GF-D8 (cell line): ENCODE measurements around the gene GHITM.
"Not testable (repeated sequence)": the region's sequence is repeated elsewhere in the genome, so short reads cannot be mapped to it uniquely, and the experiment has no call there.

Experiments
- DNase-seq: peaks from one replicate; lab custom pipeline; 2025; lab: John Stamatoyannopoulos, UW

GHITM gene

DNA sequence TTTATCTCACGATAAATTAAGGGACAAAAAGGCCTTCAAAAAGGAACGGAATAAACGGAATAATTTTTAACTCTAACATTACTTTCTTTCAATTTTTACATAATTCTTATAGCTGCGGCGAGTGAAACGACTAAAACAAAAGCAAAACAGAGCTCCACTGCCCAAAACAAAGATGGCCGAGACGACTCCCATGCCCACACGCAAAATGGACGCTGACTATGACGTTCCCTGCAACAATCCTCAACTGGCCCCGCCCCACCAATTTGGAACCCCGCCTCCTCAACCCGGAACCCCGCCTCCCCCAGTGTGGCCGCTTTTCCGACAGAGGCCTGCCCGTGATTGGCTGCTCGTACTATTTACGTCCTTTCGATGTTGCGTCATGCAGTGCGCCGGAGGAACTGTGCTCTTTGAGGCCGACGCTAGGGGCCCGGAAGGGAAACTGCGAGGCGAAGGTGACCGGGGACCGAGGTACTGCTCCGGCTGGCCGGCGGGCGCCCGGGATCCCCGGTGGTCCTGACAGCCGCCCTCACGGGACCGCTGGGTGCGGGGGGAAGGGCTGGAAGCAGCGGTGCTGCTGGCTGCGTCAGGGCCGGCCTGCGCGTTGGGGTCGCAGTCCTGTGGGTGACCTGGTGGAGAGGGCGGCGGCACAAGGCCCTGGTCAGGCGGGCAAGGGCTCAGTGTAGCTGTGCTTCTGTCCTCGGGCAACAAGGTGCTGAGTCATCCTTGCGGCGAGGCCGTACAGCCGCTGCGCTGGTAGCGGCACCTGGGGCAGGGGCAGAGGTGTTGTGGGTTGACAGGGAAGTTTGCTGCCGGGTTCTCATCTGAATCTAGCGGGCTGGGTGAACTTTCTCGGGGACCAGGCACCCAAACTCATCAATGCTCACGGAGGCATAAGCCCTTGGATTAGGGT is at the start of gene GHITM:
GHITM (plus strand) TSS at position 384 of the 910 bp plus-strand sequence. CDS start 1,992 bp downstream, outside the sequence.
- peak; percentile 92 for DNase-seq

- no peak for DNase-seq
Observed at GRCh38 chr10:84095811-84096497, 43.4 kb upstream of the GHITM start.

DNA sequence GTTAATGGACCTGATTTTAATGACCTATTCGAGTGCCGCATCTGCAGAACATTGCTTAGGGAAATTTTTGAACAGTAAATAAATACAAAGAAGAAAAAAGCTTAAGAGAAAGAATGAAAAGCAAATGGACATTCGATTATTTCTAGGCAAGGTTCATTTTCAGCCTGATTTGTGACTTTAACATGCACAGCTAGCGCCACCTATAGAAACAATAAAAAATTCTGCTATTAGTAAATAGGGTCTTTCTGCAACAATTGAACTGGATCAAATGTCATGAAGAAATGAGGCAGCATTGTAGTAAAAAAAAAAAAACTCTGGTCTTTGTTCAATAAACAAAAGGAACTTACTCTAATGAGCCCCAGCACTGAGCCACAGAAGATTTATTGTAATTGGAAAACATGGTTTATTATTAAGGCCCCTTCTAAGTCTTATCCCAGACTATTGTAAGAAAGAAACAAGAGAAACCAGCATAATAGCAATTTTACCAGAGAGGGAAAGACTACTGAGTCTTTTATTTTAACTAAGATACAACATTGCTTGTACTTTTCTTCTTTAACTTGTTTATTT is 41.4 kb upstream of the GHITM start:
- DNase-seq, result no peak

DNA sequence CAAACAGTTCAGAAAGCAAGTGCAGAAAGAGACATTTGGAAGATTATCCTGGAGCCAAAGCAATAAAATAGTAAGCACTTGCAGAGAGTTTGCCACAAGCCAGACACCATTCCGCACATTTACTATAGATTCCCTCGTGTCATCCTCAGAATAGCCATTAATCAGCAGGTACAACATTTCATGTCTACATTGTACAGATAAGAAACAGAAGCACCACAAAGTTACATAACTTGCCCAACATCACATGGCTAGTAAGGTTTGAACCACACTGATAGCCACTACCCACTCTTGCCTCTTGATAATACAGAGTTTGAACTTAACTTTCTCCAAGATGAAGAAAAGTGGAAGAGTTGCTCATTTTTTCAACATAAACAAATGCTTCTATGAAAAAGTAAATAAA is 40.6 kb upstream of the GHITM start:
- DNase-seq, result no peak

GRCh38 chr10:84101042-84101441 is 38.3 kb upstream of the GHITM start:
- no peak for DNase-seq

GRCh38 chr10:84108797-84109196 is 30.5 kb upstream of the GHITM start:
- DNase-seq, result no peak

DNA sequence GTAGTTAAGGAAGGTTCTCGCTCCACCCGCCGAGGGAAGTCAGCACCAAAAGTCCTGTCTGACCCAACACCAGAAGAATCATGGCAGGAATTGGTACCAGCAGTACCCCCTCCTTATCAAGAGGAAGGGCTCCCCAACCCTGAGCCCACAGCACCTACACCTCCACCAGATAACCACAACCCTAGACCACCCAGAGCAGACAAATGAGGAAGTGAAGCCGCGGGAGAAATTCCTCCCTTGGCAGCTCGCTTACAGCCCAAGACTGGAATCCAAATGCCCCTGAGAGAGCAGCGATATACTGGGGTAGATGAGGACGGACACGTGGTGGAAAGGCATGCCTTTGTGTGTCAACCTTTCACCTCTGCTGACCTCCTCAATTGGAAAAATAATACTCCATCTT is 29.5 kb upstream of the GHITM start:
- DNase-seq, result not testable (repeated sequence)

GRCh38 chr10:84113468-84113867 is 25.8 kb upstream of the GHITM start:
- not testable (repeated sequence) for DNase-seq

DNA sequence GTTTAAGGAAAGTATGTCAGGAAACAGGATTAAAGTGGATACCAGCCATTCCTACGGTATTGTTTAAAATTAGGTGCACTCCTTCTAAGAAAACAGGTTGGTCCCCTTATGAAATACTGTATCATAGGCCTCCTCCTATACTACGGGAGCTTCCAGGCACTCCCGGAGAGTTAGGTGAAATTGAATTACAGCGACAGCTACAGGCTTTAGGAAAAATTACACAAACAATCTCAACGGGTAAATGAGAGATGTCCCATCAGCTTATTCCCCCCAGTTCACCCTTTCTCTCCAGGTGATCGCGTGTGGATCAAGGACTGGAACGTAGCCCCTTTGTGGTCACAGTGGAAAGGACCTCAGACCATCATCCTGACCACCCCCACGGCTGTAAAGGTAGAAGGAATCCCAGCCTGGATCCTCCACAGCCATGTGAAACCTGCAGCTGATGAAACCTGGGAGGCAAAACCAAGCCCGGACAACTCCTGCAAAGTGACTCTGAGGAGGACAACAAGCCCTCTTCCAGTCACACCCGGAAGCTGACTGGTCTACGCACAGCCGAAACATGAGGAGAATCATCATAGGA is 25.1 kb upstream of the GHITM start:
- DNase-seq, result no peak

DNA sequence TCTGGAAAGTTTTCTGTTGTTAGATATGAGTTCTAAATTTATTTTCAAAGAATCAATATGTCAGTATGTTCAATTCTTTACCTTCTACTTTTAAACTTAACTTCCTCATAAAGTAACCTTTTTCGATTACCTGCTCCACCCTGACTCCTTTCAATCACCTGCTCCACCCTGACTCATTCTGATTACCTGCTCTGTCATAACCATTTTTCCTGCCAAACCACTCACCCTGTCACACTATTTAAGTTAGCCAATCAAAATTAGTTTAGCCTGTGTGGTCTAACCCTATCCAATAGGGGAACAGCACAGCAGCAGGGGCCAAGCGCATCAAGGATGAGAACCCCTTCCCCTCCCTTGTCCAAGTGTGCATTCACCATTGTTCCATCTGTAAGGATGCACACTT is 22.1 kb upstream of the GHITM start:
- not testable (repeated sequence) for DNase-seq

- DNase-seq, result no peak
Observed at GRCh38 chr10:84117686-84118394, 21.5 kb upstream of the GHITM start.

DNA sequence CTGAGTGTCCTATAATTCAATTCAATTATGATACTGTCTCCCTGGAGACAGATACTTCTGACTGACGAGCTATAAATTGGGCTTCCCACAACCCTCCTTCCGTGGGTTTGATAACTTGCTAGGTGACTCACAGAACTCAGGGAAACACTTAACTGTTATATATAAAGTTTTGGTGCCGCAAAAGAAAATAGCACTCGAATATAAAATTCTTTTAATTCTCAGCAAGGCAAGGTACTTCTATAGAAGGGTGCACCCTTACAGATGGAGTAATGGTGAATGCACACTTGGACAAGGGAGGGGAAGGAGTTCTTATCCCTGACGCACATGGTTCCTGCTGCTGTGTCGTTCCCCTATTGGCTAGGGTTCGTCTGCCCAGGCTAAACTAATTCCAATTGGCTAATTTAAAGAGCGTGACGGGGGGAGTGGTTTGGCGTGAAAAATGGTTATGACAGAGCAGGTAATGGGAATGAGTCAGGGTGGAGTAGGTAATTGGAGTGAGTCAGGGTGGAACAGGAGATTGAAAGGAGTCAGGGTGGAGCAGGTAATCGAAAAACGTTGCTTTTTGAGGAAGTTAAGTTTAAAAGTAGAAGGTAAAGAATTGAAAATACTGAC is 20.8 kb upstream of the GHITM start:
- DNase-seq, result no peak

DNA sequence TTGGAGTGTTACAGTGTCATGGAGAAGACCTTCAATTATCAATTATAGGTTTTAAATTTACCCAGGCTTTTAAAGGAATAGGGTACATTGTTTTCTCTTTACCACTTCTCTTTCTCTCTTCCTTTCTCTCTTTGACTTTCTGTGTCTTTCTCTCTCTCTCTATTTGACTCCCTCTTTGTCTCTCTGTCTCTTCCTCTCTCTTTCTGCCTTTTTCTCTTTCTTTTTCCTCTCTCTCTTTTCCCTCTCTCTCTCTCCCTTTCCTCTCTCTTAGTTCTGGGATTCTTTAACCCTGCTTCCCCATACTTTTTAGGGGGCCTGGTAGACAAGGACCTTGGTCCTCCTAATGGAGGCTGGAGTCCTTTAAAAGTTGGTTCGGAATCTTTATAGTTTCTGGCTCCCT is 15.9 kb upstream of the GHITM start:
- DNase-seq, result no peak

DNA sequence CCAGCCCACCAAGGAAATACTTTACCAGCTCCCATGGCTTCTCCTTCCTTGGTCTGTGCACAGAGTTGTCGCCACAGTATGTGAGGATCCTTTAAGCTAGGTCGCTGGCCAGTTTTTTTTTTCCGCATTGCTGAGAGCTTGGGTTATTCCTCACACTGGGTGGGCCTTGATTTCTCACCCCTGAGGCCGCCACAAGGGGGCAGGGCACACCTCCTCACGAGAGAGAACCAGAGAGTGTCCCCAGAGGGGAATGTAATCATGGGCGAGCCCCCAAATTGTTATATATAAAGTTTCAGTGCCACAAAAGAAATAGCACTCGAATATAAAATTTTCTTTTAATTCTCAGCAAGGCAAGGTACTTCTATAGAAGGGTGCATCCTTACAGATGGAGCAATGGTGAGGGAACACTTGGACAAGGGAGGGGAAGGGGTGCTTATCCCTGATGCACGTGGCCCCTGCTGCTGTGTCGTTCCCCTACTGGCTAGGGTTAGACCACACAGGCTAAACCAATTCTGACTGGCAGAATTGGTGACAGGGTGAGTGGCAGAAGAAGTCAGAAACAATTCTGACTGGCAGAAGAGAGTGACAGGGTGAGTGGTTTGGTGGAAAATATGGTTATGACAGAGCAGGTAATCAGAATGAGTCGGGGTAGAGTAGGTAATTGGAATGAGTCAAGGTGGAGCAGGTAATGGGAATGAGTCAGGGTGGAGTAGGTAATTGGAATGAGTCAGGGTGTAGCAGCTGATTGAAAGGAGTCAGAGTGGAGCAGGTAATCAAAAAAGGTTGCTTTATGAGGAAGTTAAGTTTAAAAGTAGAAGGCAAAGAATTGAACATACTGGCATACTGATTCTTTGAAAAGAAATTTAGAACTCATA is 13.2 kb upstream of the GHITM start:
- DNase-seq, result not testable (repeated sequence)

- DNase-seq, result no peak
Observed at GRCh38 chr10:84126785-84127167, 12.5 kb upstream of the GHITM start.

GRCh38 chr10:84135836-84136235 is 3.5 kb upstream of the GHITM start:
- DNase-seq, result no peak

- no peak for DNase-seq
Observed at GRCh38 chr10:84137811-84138210, 1.5 kb upstream of the GHITM start.

DNA sequence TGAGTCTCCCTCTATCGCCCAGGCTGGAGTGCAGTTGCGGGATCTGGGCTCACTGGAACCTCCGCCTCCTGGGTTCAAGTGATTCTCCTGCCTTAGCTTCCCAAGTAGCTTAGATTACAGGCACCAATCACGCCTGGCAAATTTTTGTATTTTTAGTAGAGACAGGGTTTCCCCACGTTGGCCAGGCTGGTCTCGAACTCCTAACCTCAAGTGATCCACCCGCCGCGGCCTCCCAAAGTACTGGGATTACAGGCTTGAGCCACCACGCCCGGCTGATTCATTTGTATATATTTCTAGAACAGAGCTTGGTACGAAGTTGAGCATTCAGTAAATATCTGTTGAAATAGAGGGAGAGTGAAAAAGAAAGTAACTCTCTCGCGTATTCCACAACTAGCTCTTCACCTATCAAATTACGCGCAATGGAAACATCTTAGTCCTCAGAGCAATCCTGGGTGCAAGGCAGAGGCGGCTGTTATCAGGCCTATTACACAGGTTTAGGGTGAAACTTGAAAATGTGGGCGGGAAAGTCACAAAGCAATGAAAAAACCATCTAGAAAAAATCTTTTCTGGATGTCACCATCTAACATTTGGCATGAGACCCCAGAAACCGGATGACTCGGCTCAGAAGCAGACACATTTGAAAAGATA is 707 bp upstream of the GHITM start:
- no peak for DNase-seq

- DNase-seq, result no peak
Observed at GRCh38 chr10:84140036-84140379, 699 bp downstream of the GHITM start.

GRCh38 chr10:84147347-84147746 is 8.0 kb downstream of the GHITM start:
- no peak for DNase-seq
